ENCODE results near the gene BPIFB4.

Gene BPIFB4

DNA sequence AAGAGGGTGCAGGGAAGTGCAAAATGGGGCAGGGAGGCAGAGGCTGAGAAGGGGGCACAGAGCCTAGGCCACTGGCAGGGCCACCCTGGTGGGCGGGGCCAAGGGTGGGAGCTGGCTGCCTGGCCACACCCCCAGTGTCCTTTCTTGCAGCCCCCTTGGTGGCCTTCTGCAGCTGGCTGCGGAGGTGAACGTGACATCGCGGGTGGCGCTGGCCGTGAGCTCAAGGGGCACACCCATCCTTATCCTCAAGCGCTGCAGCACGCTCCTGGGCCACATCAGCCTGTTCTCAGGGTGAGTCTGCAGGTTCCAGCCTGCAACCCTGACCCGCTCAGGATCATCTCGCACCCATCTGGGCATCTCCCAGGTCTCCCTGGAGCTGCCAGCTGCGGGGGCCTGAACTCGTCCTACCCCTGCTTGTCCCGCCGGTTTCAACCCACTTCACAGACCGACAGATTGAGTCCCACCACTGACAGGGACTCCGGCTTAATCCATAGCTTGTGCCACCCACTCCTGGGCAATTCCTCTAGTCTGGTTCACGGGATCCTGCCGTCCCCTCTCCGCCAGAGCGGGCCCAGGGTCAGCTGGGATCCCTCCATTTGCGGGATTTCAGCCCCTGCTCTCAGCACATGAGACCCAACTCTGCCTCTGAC, 19.6 kb upstream of the BPIFB4 start:
- no peak overlapping the region for H3K27ac ChIP-seq
- H3K4me3 ChIP-seq: no peak overlapping the region

DNA sequence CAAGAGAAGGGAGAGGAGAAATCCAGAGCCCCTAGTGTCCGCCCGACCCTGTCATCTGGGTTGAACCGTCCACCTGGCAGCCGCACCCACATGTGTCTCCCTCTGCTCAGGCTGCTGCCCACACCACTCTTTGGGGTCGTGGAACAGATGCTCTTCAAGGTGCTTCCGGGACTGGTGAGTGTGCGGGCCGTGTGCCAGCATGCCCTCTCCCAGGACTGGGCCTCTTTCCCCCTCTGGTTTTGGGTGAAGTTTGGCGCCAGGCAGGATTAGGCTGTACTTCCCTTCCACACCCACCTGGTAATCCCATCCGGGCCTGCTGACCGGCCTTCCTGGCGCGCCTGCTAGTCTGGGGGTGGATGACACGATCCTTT, 17.8 kb upstream of the BPIFB4 start:
- Histone ChIP-seq H3K4me3 (no peak overlapping the region), H3K27ac (no peak overlapping the region)

DNA sequence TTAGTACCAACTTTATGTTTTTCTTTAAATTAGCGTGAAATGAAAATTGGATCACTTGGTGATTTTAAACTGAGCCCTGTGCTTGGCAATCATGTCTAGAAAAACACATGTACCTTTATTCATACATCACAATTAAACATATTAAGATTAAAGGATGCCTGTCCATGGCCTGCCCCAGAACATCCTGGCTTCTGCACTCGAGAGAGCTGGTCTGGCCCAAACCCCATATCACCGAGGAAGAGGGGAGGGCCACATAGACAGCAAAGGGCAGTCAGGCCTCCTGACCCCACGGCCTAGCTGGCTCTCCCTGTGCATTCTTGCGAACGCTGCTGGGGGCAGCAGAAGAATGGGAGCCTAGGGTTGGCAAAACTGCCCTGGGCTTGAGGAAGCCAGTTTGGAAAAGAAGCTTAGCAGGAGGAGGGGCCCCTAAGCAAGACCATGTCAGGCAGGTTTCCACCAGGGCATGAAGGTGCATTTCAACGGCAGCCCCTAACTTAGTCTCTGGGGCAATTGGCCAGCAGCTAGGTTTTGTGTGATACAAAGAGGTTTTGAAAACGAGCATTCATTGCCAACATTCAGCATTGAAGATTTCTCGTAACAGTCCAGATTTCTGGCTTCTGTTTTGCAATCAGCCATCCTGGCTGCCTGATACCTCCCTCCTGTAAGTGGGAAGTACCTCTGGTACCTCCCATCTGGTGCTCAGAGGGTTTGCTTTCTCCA, 17.2 kb upstream of the BPIFB4 start:
- Histone ChIP-seq H3K4me3 (no peak overlapping the region), H3K27ac (no peak overlapping the region)

DNA sequence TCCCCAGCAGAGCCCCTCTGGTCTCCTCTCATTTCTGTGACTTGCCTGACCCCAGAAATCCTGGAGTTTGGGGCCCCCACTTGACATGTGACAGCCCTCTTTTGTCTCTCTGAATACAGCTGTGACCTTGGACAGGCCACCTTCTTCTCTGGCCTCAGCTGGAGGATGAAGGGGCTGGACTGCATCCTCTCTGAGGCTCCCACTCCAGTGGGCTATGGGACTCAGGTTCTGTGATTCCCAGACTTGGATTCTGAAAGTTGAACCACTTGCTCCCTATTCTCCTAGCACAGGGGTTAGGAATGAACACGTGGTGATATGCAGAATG, 16.7 kb upstream of the BPIFB4 start:
- H3K27ac ChIP-seq: no peak overlapping the region
- H3K4me3 ChIP-seq: no peak overlapping the region

DNA sequence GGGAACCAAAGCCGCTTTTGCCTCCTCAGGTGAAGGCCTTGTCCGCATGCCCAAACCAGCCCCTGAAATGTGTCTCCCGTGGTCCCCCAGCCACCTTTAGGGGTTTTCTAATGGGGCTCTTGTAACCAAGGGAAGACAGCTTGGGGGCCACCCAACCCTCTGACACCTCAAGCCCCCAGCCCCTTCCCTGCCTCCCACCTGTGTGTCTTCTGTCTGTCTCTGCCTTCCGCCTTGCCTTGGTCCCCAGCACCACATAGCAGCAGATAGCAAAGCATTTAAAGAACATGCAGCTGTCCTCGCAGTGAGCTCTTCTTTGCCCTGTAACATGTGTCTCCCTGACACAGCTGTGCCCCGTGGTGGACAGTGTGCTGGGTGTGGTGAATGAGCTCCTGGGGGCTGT, 16.2 kb upstream of the BPIFB4 start:
- Histone ChIP-seq H3K4me3 (no peak overlapping the region), H3K27ac (no peak overlapping the region)

DNA sequence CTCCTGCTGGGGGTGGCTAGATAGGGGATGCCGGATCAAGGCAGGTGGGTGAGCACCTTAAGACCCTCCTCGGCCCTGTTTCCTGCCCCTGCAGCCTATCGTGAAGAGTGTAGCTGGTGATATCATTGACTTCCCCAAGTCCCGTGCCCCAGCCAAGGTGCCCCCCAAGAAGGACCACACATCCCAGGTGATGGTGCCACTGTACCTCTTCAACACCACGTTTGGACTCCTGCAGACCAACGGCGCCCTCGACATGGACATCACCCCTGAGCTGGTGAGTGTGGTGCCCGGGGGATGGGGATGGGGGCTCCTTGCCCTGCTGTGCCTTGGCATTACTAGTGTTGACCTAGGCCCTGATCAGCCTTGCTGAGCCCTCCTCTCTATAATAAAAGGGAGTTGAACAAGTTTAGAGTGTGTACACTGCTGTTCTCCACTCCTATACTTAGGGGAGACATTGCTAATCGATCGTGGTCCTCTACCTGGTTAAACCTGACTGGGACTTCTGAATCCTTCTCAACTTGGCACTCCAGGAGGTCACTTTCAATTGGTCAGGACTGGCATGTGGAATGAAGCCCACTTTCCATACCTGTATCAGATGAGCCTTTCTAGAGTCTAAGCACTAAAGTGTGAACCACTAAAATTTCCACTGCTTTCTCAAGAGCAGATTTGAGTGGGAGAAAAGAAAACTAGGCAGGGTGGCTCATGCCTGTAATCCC, 14.7 kb upstream of the BPIFB4 start:
- Histone ChIP-seq H3K4me3 (no peak overlapping the region), H3K27ac (no peak overlapping the region)

DNA sequence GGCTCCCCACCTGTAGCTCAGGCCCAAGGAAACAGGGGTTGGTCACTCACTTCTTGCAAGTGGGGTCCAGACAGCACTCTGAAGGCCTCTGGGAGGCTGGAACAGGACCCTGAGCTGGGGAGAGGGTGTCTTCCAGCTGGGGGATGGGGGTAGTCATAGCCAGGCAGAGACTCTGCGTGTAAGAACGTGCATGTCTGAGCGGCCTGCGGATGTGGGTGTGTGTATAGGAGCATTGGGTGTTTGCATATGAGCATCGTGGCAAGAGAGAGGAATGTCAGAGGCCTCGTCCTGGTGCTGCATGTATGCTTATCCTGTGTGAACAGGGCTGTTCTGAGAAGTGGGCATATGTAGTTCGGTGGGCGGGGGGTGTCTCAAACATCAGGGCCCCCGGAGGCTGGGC, 13.7 kb upstream of the BPIFB4 start:
- Histone ChIP-seq H3K4me3 (no peak overlapping the region), H3K27ac (no peak overlapping the region)

DNA sequence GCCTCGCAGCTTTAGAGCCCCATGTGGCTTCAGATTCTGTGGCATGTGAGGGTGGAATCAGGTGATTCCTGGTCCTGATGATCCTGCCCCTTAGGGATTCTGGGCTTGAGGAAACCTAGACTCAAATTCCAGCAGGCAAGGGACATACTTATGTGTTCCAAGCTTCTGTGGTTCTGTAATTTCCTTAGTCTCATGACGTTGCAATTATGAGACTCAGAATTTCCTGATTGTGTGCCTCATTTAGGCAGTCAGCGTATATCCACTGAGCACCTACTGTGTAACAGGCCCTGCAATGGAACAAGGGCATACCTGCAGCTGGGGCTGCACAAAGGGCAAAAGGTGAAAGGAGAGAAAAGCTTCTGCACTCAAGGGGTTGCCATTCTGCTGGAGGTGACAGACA, 11.6 kb upstream of the BPIFB4 start:
- no peak overlapping the region for H3K27ac ChIP-seq
- no peak overlapping the region for H3K4me3 ChIP-seq

DNA sequence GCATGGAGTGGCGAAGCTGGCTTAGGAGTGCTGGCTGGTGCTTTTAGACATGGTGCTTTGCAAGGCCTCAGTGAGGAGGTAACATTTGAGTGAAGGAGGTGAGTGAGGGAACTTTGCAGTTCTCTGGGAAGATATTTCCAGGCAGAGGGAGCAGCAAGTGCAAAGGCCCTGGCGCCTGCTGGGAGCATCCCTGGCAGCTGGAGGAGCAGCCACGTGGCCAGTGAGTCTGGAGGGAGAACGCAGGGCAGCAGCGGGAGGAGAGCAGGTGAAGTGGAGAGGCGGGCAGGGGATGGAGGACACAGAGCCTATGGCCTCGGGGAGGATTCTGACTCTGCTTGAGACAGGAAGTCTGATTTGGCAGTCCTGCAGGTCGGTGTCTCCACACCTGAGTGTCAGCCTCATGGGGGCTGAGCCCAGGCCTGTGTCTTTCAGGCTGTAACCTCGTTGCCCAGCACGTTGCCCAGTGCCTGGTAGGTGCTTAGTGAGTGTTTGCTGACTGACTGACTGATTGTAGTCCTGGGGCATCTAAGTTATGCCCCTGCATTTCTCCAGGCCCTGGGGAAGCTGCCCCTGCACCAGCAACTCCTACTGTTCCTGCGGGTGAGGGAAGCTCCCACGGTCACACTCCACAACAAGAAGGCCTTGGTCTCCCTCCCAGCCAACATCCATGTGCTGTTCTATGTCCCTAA, 11.0 kb upstream of the BPIFB4 start:
- H3K4me3 ChIP-seq: no peak overlapping the region
- no peak overlapping the region for H3K27ac ChIP-seq

DNA sequence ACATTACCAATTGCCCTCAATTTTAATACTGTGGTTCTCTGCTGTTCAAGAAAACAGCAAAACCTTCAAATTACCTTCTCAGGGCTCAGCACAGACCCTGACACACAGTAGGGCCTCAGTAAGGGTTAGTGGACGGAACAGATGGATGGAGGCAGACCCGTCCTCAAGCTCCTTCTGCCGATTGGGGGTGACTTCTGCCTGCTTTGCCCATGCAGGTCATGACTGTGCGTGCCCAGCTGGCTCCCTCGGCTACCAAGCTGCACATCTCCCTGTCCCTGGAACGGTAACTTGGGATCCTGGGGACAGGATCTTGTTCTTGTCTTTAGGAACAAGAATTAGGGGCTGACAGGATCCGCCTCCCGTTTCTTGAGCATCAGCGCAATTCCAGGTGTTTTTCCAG, 9.8 kb upstream of the BPIFB4 start:
- H3K27ac ChIP-seq: no peak overlapping the region
- H3K4me3 ChIP-seq: no peak overlapping the region

DNA sequence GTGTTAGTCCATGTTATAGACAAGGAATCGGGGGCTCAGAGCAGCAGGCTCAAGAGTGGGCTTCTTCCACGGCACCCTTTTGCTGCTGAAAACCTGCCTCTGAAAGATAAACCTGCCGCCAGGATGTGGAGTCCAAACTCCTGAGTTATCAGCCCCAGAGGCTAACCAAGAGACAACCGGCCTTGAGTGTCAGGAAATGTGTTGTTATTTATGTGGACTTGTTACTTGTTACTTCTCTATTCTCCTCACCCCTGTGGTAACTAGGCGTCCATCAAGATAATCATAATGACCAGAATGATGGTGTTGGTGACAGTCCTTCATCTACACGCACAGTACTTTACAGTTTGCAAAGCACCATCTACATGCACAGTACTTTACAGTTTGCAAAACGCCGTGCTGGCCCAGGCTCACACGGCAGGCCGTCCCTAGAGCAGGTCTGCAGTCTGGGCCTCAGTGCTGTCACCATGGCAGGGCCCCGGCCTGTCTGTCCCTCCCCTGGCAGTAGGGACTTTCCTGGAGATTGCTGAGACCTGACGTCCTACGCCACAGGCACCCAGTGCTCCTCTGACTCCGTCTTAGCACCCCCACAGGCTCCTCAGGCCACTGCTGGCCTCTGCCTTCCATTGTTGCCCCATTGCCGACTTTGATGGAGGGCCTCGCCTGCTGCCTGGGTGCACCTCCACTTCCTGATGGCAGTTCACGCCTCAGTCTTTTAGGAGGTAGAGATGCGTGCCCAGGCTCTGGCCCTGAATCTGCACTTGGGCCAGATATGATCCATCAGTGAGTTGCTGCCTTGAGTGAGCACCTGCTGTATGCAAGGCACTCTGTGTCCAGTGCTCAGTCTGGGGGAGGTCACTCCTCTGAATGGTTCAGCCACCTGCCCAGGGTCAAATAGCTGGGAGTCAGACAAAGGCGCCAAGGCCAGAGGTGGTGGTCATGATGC, 9.1 kb upstream of the BPIFB4 start:
- H3K27ac ChIP-seq: no peak overlapping the region
- no peak overlapping the region for H3K4me3 ChIP-seq

DNA sequence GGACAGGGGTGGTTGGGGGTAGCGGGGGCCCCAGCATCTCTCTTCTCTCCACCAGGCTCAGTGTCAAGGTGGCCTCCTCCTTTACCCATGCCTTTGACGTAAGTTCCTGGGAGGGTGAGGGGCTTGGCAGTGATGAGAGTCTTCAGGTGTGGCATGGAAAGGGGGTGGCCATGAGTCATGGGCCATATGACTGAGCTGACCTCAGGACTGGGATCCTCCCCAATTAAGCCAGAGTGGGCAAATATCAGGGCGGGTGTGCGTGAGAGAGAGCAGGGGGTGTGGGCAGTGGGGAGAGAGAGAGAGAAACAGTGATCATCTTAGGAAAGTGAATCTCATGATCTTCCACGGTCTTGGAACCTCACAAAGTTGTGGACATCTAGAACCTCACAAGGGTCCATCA, 8.2 kb upstream of the BPIFB4 start:
- Histone ChIP-seq H3K27ac (no peak overlapping the region), H3K4me3 (no peak overlapping the region)

DNA sequence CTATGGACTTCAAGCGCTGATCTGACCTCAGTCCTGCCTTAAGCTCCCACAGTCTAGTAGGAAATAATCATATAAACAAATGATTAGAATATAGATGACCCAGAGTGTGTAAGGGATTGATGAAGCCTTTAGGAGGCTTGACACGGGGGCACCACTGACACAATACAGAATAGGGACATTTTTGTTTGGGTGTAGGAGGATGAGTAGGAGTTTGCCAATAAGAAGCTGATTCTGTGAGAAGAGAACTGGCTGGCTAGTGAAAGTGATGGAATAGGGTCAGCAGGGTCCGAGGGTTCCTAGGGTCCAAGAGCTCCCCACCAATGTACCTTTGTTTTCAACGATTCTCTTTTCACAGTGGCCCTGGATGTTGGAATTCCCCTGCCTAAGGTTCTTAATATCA, 7.1 kb upstream of the BPIFB4 start:
- Histone ChIP-seq H3K4me3 (no peak overlapping the region), H3K27ac (no peak overlapping the region)

DNA sequence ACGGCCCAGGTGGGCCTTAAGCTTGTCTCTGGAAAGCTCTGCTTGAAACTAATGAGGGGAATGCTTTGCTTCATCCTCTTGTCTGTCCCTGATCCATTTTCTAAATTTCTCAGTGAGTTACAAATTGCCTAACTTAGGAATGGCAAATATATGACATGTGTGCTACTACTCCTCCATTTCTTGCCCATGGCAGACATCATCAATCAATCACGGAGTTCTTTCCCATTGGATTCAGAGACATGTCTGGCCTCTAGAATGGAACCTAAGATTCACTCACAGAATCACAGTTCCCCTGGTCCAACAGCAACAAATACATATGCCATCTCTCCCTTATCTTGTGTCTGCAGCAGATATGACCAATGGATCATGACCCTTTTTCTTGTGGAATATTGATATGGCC, 6.6 kb upstream of the BPIFB4 start:
- Histone ChIP-seq H3K4me3 (no peak overlapping the region), H3K27ac (no peak overlapping the region)

DNA sequence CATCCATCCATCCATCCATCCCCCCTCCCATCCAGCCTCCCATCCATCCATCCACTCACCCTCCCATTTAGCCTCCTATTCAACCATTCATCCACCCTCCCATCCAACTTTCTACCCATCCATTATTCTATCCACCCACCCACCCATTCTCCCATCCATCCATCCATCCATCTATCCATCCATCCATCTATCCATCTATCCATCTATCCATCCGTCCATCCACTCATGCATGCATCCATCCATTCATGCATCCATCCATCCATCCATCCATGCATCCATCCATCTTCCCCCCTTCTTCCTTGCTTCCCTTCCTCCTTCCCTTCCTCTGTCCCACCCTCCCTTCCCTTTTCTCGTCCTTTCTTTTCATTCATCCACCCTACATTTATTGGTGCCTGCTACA, 4.8 kb upstream of the BPIFB4 start:
- Histone ChIP-seq H3K4me3 (no peak overlapping the region), H3K27ac (no peak overlapping the region)

DNA sequence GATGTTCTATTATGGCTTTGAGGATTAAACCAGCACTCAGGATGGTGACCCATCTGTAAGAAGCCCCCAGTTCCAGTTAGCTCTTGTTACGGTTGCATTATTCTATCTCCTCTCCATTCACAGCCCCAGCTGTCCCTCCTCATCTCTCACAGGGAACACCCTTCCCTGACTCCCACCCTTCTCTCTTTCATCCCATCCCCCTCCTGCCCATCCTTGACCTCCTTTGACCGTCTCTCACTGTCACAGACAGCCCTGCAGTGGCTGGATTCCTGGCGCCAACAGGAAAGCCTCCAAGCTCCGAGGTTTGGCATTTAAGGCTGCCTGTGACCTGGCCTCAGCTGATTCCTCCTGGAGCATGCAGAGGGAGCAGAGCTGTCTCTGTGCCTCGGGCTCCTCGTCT, 4.2 kb upstream of the BPIFB4 start:
- Histone ChIP-seq H3K4me3 (no peak overlapping the region), H3K27ac (no peak overlapping the region)

DNA sequence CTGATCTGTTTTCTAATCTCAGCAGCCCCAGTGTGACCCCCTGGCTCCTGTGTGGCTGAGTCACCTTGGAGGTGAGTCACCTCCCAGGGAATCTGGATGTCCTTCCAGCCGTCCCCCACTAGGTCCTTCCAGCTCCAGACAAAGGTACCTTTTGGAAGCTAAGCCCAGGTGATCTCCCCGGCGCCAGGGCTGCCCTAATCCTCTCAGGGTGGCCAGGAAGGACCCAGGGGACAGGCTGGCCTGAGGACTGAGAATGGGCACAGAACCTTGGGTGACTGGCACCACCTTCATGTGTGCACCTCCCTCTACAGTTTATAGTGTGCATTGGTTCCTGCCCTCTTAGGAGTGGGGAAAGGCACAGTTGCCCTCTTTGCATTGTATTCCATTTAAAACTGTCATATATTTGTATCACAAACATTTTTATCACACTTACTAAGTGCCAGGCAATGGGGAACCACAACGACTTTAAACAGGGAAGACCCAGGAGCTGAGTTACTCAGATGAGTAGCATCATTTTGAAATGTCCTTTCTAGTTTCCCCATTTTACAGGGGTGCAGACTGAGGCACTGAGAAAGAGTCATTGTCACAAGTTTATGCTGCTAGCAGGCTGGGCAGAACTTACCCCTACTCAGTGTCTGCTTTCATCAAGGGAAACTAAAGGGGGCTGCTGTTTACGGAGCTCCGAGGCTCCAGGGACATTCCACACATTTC, 2.6 kb upstream of the BPIFB4 start:
- Histone ChIP-seq H3K27ac (no peak overlapping the region), H3K4me3 (no peak overlapping the region)

DNA sequence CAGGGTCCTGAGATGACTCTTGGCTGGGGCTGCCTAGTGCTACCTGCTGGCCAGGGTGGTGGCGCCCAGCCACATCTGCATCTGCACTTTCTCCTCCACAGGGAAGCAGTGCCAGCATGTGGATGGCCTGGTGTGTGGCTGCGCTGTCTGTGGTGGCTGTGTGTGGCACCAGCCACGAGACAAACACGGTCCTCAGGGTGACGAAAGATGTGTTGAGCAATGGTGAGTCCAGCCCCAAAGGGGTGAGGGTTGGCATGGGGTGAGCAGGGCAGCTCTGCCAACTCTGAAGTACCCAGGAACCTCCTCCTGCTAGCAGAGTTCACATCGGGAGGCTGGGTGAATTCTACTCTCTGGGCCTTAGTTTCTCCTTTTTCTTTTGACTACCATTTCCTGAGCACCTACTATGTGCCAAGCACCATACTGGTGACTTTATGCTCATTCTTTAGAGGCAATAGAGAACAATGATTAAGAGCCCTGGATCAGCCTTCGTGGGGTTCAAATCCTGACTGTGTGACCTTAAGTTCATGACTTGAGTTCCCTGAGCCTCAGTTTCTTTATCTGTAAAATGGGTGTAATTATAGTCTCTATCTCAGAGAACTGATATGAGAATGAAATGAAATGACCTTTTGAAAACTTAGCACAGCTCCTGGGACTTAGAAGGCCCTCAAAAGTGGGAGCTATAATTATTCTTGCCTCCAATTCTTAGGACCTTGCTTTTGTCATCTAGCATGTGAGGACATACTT, 2.1 kb downstream of the BPIFB4 start:
- H3K27ac ChIP-seq: no peak overlapping the region
- H3K4me3 ChIP-seq: no peak overlapping the region

DNA sequence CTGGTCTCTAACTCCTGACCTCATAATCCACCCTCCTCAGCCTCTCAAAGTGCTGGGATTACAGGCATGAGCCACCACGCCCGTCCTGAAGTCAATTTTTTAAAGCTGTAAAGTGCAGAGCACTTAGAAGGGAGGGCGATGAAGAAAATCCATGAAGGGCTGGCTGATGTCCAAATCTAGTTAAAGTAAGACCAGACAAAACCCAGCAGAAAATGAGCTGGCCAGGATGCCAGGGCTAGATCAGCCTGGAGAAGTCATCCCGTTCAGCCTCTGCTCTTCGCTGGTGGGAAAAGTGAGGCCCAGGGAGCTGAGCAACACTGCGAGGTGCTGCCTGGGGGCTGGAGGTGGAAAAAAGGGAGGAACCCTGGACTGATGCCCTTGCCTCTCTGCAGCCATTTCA, 3.1 kb downstream of the BPIFB4 start:
- no peak overlapping the region for H3K4me3 ChIP-seq
- H3K27ac ChIP-seq: no peak overlapping the region
